NB4 (cell line): ENCODE measurements around the gene EPC1.

Source experiments
- DNase-seq: peaks from one replicate; pipeline ENCODE4 v3.0.0; 2010; ENCODE audit warnings: low read depth
- H3K4me3 ChIP-seq: one replicate; pipeline ENCODE4 v1.5.1; 2011; ENCODE audit warnings: mild to moderate bottlenecking, low read depth, low read length, moderate library complexity
- MYC ChIP-seq: IDR thresholded peaks from 2 replicates; pipeline ENCODE4 v1.6.1; 2011; ENCODE audit warnings: low read depth, low read length
- POLR2A ChIP-seq: IDR thresholded peaks from 2 replicates; pipeline ENCODE4 v1.6.1; 2011; ENCODE audit warnings: mild to moderate bottlenecking; ENCODE audit not compliant: insufficient read length; ENCODE audit errors: extremely low read depth
- TF ChIP-seq, protein P1 (sequence below): IDR thresholded peaks from 2 replicates; pipeline ENCODE4 v1.6.1; 2011; ENCODE audit warnings: low read depth, low read length
- TF ChIP-seq, protein P2 (sequence below): IDR thresholded peaks from one replicate; pipeline ENCODE4 v1.5.1; 2012; ENCODE audit warnings: low read depth, low read length

EPC1 gene

GRCh38 chr10:32349968-32350738 lies 3.2 kb upstream of the EPC1 start:
- no peak overlapping the region for H3K4me3 ChIP-seq
- TF ChIP-seq, protein P1, sequence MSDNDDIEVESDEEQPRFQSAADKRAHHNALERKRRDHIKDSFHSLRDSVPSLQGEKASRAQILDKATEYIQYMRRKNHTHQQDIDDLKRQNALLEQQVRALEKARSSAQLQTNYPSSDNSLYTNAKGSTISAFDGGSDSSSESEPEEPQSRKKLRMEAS: no peak
- TF ChIP-seq MYC: no peak
- TF ChIP-seq, protein P2, sequence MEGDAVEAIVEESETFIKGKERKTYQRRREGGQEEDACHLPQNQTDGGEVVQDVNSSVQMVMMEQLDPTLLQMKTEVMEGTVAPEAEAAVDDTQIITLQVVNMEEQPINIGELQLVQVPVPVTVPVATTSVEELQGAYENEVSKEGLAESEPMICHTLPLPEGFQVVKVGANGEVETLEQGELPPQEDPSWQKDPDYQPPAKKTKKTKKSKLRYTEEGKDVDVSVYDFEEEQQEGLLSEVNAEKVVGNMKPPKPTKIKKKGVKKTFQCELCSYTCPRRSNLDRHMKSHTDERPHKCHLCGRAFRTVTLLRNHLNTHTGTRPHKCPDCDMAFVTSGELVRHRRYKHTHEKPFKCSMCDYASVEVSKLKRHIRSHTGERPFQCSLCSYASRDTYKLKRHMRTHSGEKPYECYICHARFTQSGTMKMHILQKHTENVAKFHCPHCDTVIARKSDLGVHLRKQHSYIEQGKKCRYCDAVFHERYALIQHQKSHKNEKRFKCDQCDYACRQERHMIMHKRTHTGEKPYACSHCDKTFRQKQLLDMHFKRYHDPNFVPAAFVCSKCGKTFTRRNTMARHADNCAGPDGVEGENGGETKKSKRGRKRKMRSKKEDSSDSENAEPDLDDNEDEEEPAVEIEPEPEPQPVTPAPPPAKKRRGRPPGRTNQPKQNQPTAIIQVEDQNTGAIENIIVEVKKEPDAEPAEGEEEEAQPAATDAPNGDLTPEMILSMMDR: no peak
- no peak for TF ChIP-seq POLR2A
- no peak for DNase-seq

DNA sequence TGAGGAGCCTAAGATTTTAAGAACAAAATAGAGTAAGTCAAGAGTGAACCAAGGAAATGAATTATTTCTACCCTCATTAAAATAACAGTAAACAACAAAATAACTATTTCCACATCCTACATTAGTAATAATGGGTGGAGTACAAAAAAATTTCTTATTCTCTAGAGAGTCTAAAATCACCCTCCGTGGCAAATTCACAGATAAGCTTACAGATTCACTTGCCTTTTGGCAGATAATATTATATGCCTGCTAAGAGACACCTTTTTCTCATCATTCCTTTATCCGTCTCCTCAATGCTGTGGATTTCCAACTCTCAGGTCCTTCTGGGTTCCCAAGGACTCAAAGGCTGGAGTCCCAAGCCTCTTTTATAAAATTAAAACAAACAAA lies 2.2 kb upstream of the EPC1 start:
- no peak for TF ChIP-seq POLR2A
- TF ChIP-seq, protein P2: no peak
- TF ChIP-seq, protein P1: no peak
- no peak for TF ChIP-seq MYC
- DNase-seq: no peak
- no peak overlapping the region for H3K4me3 ChIP-seq

- TF ChIP-seq, protein P1: no peak
- TF ChIP-seq MYC: no peak
- no peak for TF ChIP-seq POLR2A
- TF ChIP-seq, protein P2: no peak
- H3K4me3 ChIP-seq: no peak overlapping the region
- no peak for DNase-seq
Observed at GRCh38 chr10:32348297-32349198, 1.6 kb upstream of the EPC1 start.

- no peak for DNase-seq
- peak overlapping the region; percentile 53 for H3K4me3 ChIP-seq
- TF ChIP-seq POLR2A: no peak
- TF ChIP-seq MYC: no peak
- TF ChIP-seq, protein P2: no peak
- TF ChIP-seq, protein P1: no peak
Observed at GRCh38 chr10:32347363-32348022, 535 bp upstream of the EPC1 start.

DNA sequence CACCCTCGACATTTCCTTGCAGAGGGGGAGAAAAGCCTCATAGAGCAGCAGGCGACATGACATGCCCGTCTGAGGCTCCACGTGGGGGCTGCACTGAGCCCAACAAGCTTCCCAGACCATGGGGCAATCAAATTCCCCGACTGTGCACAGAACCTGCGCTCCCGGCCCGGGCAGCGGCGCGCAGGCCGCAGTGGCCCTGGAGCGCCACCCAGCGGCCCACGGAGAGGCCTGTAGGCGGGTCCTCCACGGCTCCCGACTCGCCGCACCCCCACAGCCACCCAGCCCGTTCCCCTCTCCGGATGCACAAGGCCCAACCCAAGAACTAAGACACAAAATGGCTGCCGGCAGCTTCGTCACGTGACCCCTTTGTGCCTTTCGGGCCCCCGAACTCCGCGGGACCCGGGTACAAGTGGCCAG lies 816 bp downstream of the EPC1 start:
- peak; percentile 93 for DNase-seq
- TF ChIP-seq MYC (peak; percentile 67), POLR2A (no peak)
- TF ChIP-seq, protein P2: peak; percentile 74
- TF ChIP-seq, protein P1: peak; percentile 84
- H3K4me3 ChIP-seq: peak overlapping the region; percentile 94
